ENCODE data around the gene DTWD1. TPM values are rescaled to one million over a fixed set of nuclear protein-coding genes. Genes with fewer than 3 reads are reported as not detected.
"Not testable (repeated sequence)": the region's sequence is repeated elsewhere in the genome, so short reads cannot be mapped to it uniquely, and the experiment has no call there.

DTWD1 gene
- polyA plus RNA-seq, 3 donors: 8.3 to 11.8 (median 10.2) TPM

DNA sequence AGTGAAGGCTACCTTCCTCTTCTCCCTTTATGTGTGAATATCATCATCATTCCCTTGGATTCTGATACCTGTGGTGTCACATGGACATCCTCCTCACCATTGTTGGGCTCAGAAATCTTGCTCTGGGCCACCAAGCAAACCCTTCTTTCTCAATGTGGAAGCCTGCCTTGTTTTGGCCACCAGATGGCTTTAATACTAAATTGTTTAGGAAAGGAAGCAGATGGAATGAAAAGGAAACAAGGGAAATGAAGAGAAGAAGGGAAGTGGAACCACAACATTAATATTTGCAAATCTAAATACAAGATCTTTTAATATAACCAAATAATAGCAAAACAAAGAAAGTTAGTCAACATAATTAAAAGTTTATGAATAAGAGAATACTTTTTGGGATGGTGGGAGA is 14.3 kb upstream of the DTWD1 start:
- Histone ChIP-seq H3K9ac (ENCODE audit: insufficient read depth, low read length, poor library complexity, severe bottlenecking) (no peak overlapping the region), H3K79me2 (ENCODE audit: insufficient read depth, low read length) (no peaks in the 10 kb centered on the region), H3K9me3 (replicated peaks in 1 of 2; ENCODE audit: control insufficient read depth in 1 of 2, insufficient read depth in 1 of 2, low read length in 2 of 2) (peaks cover 9 to 11% of the 10 kb centered on the region in 2 donors), H2AFZ (ENCODE audit: insufficient read depth, low read depth, low read length, poor library complexity, severe bottlenecking) (no peak overlapping the region), H3K4me2 (replicated peaks; ENCODE audit: extremely low read depth, low read length, poor library complexity, severe bottlenecking) (no peak overlapping the region), H3K4me1 (ENCODE audit: control insufficient read depth in 1 of 2, insufficient read depth in 2 of 2, low read length in 2 of 2) (no peaks in the 10 kb centered on the region), H3K27me3 (ENCODE audit: control insufficient read depth in 2 of 2, insufficient read depth in 2 of 2, low read length in 2 of 2) (no peaks in the 10 kb centered on the region), H3K4me3 (replicated peaks in 1 of 3; ENCODE audit: low read depth in 2 of 3, low read length in 3 of 3) (no peak overlapping the region), H3K27ac (ENCODE audit: low read depth in 1 of 2, low read length in 2 of 2) (no peak overlapping the region), H4K20me1 (ENCODE audit: insufficient read depth, low read length) (no peaks in the 10 kb centered on the region), H3K36me3 (replicated peaks in 1 of 2; ENCODE audit: control insufficient read depth in 1 of 2, insufficient read depth in 2 of 2, low read length in 2 of 2) (no peaks in the 10 kb centered on the region)
- no peak for DNase-seq
- no peak overlapping the region for H3K27ac Mint-ChIP-seq
- TF ChIP-seq, protein P1, sequence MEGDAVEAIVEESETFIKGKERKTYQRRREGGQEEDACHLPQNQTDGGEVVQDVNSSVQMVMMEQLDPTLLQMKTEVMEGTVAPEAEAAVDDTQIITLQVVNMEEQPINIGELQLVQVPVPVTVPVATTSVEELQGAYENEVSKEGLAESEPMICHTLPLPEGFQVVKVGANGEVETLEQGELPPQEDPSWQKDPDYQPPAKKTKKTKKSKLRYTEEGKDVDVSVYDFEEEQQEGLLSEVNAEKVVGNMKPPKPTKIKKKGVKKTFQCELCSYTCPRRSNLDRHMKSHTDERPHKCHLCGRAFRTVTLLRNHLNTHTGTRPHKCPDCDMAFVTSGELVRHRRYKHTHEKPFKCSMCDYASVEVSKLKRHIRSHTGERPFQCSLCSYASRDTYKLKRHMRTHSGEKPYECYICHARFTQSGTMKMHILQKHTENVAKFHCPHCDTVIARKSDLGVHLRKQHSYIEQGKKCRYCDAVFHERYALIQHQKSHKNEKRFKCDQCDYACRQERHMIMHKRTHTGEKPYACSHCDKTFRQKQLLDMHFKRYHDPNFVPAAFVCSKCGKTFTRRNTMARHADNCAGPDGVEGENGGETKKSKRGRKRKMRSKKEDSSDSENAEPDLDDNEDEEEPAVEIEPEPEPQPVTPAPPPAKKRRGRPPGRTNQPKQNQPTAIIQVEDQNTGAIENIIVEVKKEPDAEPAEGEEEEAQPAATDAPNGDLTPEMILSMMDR (IDR thresholded peaks at IDR 0.05): no peak
- no peaks in the 10 kb centered on the region for H3K36me3 Mint-ChIP-seq
- peaks cover 10 to 28% (median 17%) of the 10 kb centered on the region in 7 donors for H3K9me3 Mint-ChIP-seq
- H3K4me1 Mint-ChIP-seq: no peaks in the 10 kb centered on the region
- intact Hi-C loops (cut with micrococcal nuclease): no loop called here
- peaks cover 0 to 3% (median 2%) of the 10 kb centered on the region in 3 donors for H3K27me3 Mint-ChIP-seq (ENCODE audit: low read depth in 3 of 3)
- H3K4me3 Mint-ChIP-seq: no peak overlapping the region

GRCh38 chr15:49610157-49610918 is 10.5 kb upstream of the DTWD1 start:
- H3K4me2 ChIP-seq (replicated peaks; ENCODE audit: extremely low read depth, low read length, poor library complexity, severe bottlenecking): no peak overlapping the region
- peaks cover 5 to 6% of the 10 kb centered on the region in 2 donors for H3K36me3 Mint-ChIP-seq
- H3K9ac ChIP-seq (ENCODE audit: insufficient read depth, low read length, poor library complexity, severe bottlenecking): no peak overlapping the region
- no peaks in the 10 kb centered on the region for H3K27me3 ChIP-seq (ENCODE audit: control insufficient read depth in 2 of 2, insufficient read depth in 2 of 2, low read length in 2 of 2)
- H3K4me3 ChIP-seq (replicated peaks in 1 of 3; ENCODE audit: low read depth in 2 of 3, low read length in 3 of 3): no peak overlapping the region
- peaks cover 19% of the 10 kb centered on the region in 2 donors for H3K9me3 ChIP-seq (replicated peaks in 1 of 2; ENCODE audit: control insufficient read depth in 1 of 2, insufficient read depth in 1 of 2, low read length in 2 of 2)
- no peaks in the 10 kb centered on the region for H3K79me2 ChIP-seq (ENCODE audit: insufficient read depth, low read length)
- DNase-seq: no peak
- H3K9me3 Mint-ChIP-seq: peaks cover 21 to 32% (median 27%) of the 10 kb centered on the region in 7 donors
- no peaks in the 10 kb centered on the region for H3K4me1 ChIP-seq (ENCODE audit: control insufficient read depth in 1 of 2, insufficient read depth in 2 of 2, low read length in 2 of 2)
- TF ChIP-seq, protein P1 (IDR thresholded peaks at IDR 0.05): no peak
- H3K27ac Mint-ChIP-seq: no peak overlapping the region
- H3K4me1 Mint-ChIP-seq: peaks cover 2% of the 10 kb centered on the region
- no CpG with 5 or more reads among the region's 2 CpGs for WGBS (ENCODE audit: insufficient coverage)
- no peak overlapping the region for H3K27ac ChIP-seq (ENCODE audit: low read depth in 1 of 2, low read length in 2 of 2)
- no peak overlapping the region for H2AFZ ChIP-seq (ENCODE audit: insufficient read depth, low read depth, low read length, poor library complexity, severe bottlenecking)
- intact Hi-C loops (cut with micrococcal nuclease): no loop called here
- H3K36me3 ChIP-seq (replicated peaks in 1 of 2; ENCODE audit: control insufficient read depth in 1 of 2, insufficient read depth in 2 of 2, low read length in 2 of 2): no peaks in the 10 kb centered on the region
- H3K4me3 Mint-ChIP-seq: no peak overlapping the region
- H3K27me3 Mint-ChIP-seq (ENCODE audit: low read depth in 3 of 3): no peaks in the 10 kb centered on the region
- H4K20me1 ChIP-seq (ENCODE audit: insufficient read depth, low read length): no peaks in the 10 kb centered on the region

DNA sequence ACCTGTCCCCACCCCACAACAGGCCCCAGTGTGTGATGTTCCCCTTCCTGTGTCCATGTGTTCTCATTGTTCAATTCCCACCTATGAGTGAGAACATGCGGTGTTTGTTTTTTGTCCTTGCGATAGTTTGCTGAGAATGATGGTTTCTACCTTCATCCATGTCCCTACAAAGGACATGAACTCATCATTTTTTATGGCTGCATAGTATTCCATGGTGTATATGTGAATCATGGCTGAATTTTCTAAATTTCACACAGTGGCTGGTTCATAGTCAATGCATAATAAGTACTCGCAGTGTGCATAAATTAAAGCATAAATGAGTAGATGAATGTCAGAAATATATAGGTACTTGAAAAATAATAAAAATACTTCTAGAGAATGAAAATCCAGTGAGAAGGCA is 8.6 kb upstream of the DTWD1 start:
- intact Hi-C loops (cut with micrococcal nuclease); H3K4me3 Mint-ChIP-seq; H3K9ac ChIP-seq (ENCODE audit: insufficient read depth, low read length, poor library complexity, severe bottlenecking); H3K36me3 Mint-ChIP-seq; H3K4me1 ChIP-seq (ENCODE audit: control insufficient read depth in 1 of 2, insufficient read depth in 2 of 2, low read length in 2 of 2); H3K27ac ChIP-seq (ENCODE audit: low read depth in 1 of 2, low read length in 2 of 2); DNase-seq; H3K4me3 ChIP-seq (replicated peaks in 1 of 3; ENCODE audit: low read depth in 2 of 3, low read length in 3 of 3); H3K79me2 ChIP-seq (ENCODE audit: insufficient read depth, low read length); H3K27me3 ChIP-seq (ENCODE audit: control insufficient read depth in 2 of 2, insufficient read depth in 2 of 2, low read length in 2 of 2); H3K27ac Mint-ChIP-seq; H3K27me3 Mint-ChIP-seq (ENCODE audit: low read depth in 3 of 3); H3K36me3 ChIP-seq (replicated peaks in 1 of 2; ENCODE audit: control insufficient read depth in 1 of 2, insufficient read depth in 2 of 2, low read length in 2 of 2); H3K4me2 ChIP-seq (replicated peaks; ENCODE audit: extremely low read depth, low read length, poor library complexity, severe bottlenecking); H2AFZ ChIP-seq (ENCODE audit: insufficient read depth, low read depth, low read length, poor library complexity, severe bottlenecking); H4K20me1 ChIP-seq (ENCODE audit: insufficient read depth, low read length); H3K4me1 Mint-ChIP-seq: not testable (repeated sequence)
- peaks cover 16 to 20% of the 10 kb centered on the region in 2 donors for H3K9me3 ChIP-seq (replicated peaks in 1 of 2; ENCODE audit: control insufficient read depth in 1 of 2, insufficient read depth in 1 of 2, low read length in 2 of 2)
- no CpG with 5 or more reads among the region's 3 CpGs for WGBS (ENCODE audit: insufficient coverage)
- H3K9me3 Mint-ChIP-seq: peaks cover 22 to 37% (median 28%) of the 10 kb centered on the region in 7 donors

Measured in CD14-positive monocyte (primary cell).